Left ventricle myocardium inferior (tissue), 1 donor: Measurements from ENCODE around the gene NR6A1. TPM values are rescaled to one million over a fixed set of nuclear protein-coding genes. Genes with fewer than 3 reads are reported as not detected.

Source experiments
- DNase-seq: peaks from one replicate; pipeline ENCODE4 v3.0.0-alpha.2; 2020
- H3K27ac ChIP-seq: fragments of 200-600 bp; replicated peaks from 2 replicates; pipeline ENCODE4 v1.8.0; 2021
- H3K27me3 ChIP-seq: fragments of 200-600 bp; 2 replicates; pipeline ENCODE4 v1.8.0; 2021; ENCODE audit warnings: low read depth
- H3K36me3 ChIP-seq: fragments of 200-600 bp; 2 replicates; pipeline ENCODE4 v1.8.0; 2021
- H3K4me1 ChIP-seq: fragments of 200-600 bp; 2 replicates; pipeline ENCODE4 v1.8.0; 2021
- H3K4me3 ChIP-seq: fragments of 200-600 bp; 2 replicates; pipeline ENCODE4 v1.8.0; 2021; ENCODE audit warnings: mild to moderate bottlenecking, moderate library complexity
- H3K9me3 ChIP-seq: fragments of 200-600 bp; replicated peaks from 2 replicates; pipeline ENCODE4 v1.8.0; 2021
- intact Hi-C: fragments of 100-400 bp; cut with micrococcal nuclease; formaldehyde crosslinking; loops from one replicate; pipeline ENCODE4 v1.11.0; 2022
- total RNA-seq: library from RNA; stranded (reverse); fragmentation: NEBNext Ultra II Directional; extraction: Animal tissue kit (Norgen Biotek cat#: 25700); gene quantifications from one replicate; pipeline ENCODE4 v1.2.1, GENCODE V29; 2021
- TF ChIP-seq, protein P1 (sequence below): fragments of 200-600 bp; IDR thresholded peaks from 2 replicates; pipeline ENCODE4 v1.8.0; 2021; ENCODE audit warnings: antibody characterized with exemption, mild to moderate bottlenecking, borderline replicate concordance
- donor health status: DM: no; HTN: yes; CAD: no; lungs with severe emphysema.

Gene NR6A1
- total RNA-seq, 1 donor from 2014 or later = 1.0 TPM

DNA sequence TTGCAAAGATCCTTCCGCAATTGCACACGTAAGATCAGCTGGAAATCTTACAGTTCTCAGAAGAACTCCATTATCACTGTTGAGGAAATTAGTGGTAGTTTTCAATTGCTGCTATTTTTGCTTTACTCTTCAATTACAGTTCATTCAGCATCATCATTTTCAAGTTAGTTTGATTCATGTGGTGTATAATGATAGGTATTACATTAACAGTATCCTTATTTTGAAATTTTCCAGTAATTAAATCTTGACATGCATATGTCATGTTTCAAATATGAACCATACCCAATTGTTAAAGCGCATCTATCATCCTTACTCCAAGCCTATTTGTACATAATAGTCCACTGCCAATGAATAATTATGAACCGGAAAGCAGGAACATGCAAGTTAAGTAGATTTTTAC lies 60.3 kb downstream of the NR6A1 start:
- Histone ChIP-seq H3K27ac (no peak overlapping the region), H3K4me1 (peaks cover 10% of the 10 kb centered on the region), H3K4me3 (no peak overlapping the region), H3K36me3 (no peaks in the 10 kb centered on the region), H3K9me3 (no peaks in the 10 kb centered on the region), H3K27me3 (no peaks in the 10 kb centered on the region)
- TF ChIP-seq, protein P1, sequence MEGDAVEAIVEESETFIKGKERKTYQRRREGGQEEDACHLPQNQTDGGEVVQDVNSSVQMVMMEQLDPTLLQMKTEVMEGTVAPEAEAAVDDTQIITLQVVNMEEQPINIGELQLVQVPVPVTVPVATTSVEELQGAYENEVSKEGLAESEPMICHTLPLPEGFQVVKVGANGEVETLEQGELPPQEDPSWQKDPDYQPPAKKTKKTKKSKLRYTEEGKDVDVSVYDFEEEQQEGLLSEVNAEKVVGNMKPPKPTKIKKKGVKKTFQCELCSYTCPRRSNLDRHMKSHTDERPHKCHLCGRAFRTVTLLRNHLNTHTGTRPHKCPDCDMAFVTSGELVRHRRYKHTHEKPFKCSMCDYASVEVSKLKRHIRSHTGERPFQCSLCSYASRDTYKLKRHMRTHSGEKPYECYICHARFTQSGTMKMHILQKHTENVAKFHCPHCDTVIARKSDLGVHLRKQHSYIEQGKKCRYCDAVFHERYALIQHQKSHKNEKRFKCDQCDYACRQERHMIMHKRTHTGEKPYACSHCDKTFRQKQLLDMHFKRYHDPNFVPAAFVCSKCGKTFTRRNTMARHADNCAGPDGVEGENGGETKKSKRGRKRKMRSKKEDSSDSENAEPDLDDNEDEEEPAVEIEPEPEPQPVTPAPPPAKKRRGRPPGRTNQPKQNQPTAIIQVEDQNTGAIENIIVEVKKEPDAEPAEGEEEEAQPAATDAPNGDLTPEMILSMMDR = no peak
- intact Hi-C loops = loop anchor here (2.0 kb wide), 1 partner anchor 94 kb away; no protein-coding TSS in a partner anchor
- DNase-seq = no peak

DNA sequence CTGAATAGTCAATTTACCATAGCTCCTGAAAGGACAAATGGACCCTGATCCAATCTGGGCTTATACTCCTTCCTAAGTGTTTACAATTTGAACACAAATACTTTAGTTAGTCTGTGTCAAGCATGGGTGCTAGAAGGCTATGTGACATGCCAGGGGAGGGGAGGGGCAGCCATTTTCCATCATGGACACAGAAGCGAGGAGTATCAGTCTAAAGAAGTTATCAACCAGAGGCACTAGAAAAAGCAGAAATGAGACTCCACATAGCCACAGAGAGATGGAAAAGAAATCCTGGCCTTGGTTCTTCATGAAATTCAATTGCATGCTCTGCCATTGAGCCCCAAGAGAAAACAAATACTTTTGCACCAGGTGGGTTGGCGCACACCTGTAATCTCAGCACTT lies 61.8 kb downstream of the NR6A1 start:
- H3K27ac ChIP-seq = no peak overlapping the region
- no peaks in the 10 kb centered on the region for H3K9me3 ChIP-seq
- DNase-seq = no peak
- intact Hi-C loops = no loop called here
- no peaks in the 10 kb centered on the region for H3K36me3 ChIP-seq
- H3K4me3 ChIP-seq = no peak overlapping the region
- peaks cover 10% of the 10 kb centered on the region for H3K4me1 ChIP-seq
- TF ChIP-seq, protein P1 = no peak
- H3K27me3 ChIP-seq = no peaks in the 10 kb centered on the region

DNA sequence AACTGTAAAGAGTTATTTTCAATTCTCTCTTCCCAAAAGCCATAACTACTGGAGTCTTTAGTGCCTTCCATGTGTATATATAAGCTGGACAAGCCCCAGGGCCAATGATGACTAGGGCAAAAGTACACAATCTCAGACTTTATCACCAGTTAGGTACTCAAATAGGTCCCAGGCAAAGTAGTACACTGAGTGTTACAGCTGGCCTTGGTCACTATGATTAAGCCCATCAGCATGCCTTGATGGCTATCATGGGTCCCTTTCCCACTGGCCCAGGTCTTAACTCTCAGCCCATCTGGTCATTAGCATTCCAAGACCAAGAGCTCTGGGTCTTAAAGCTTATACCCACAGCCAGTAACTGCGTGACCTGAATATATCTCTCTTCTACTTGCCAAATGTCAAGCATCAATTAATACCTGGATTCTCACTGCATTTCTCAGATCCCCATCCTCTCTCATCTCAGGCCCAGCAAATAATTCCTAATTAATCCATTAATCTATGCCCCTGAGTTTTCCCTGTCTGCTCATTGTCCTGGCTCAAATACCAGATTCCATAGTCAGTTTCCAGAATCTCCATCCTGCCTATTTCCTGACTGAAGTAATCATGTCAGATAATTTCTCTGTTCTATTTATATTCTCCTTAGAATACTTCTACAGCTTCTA lies 62.3 kb downstream of the NR6A1 start:
- intact Hi-C loops = no loop called here
- TF ChIP-seq, protein P1 = no peak
- no peak for DNase-seq
- peaks cover 10% of the 10 kb centered on the region for H3K4me1 ChIP-seq
- H3K27me3 ChIP-seq = no peaks in the 10 kb centered on the region
- no peaks in the 10 kb centered on the region for H3K36me3 ChIP-seq
- H3K4me3 ChIP-seq = no peak overlapping the region
- H3K9me3 ChIP-seq = no peaks in the 10 kb centered on the region
- no peak overlapping the region for H3K27ac ChIP-seq

DNA sequence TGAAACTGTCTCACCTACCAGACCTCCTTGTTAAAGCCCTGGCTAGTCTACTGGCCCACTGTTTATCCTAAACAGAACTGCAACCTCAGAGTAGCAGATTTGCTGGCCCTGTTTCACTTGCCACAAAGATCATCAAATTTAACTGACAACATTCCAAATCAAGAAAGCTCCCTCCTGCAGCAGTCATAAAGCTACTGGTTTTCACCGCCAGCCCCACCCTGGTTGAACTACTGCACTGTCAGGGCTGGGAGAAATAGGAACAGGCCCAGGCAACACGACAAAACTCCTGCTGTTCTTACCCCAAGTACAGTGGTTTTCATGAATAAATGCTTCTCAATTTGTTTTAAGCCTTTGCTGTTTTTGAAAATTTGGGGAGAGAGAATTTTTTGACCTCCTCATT lies 63.0 kb downstream of the NR6A1 start:
- TF ChIP-seq, protein P1 = no peak
- Histone ChIP-seq H3K4me1 (peaks cover 10% of the 10 kb centered on the region), H3K27ac (no peak overlapping the region), H3K27me3 (no peaks in the 10 kb centered on the region), H3K9me3 (no peaks in the 10 kb centered on the region), H3K36me3 (no peaks in the 10 kb centered on the region), H3K4me3 (no peak overlapping the region)
- DNase-seq = no peak
- intact Hi-C loops = no loop called here

DNA sequence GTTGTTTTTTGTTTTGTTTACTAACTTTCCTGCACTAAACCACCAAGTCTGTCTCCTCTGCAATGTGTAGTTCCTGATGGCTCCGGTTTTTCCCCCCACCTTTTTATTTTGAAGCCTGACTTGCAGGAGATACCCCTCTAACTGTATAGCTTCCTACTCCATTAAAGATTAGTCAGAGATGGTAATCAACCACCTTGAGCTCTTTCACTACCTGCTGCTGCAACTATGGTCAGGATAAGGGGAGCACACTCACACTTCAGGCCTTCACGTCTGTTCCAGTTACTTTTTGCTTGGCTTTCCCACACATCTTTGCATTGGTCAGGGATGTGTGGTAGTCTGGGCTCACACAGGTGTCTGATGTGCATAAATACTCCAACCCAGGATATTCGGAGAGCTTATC lies 63.4 kb downstream of the NR6A1 start:
- Histone ChIP-seq H3K36me3 (no peaks in the 10 kb centered on the region), H3K4me3 (no peak overlapping the region), H3K9me3 (no peaks in the 10 kb centered on the region), H3K27me3 (no peaks in the 10 kb centered on the region), H3K27ac (no peak overlapping the region), H3K4me1 (peaks cover 10% of the 10 kb centered on the region)
- TF ChIP-seq, protein P1 = no peak
- no peak for DNase-seq
- intact Hi-C loops = no loop called here
